H1 (cell line): ENCODE results near the gene BNIP5.

Experiments used
- EP300 ChIP-seq, 2 experiments: IDR thresholded peaks; 1 replicate in 1 of 2; 2 replicates in 1 of 2; pipeline ENCODE4 v1.6.1; 2011 to 2012; ENCODE audit warnings: low read depth in 2 of 2, low read length in 2 of 2, mild to moderate bottlenecking in 2 of 2, borderline replicate concordance in 1 of 2, inconsistent platforms in 1 of 2, moderate library complexity in 1 of 2
- NRF1 ChIP-seq: IDR thresholded peaks from 2 replicates; pipeline ENCODE4 v1.6.1; 2011; ENCODE audit warnings: mild to moderate bottlenecking, low read depth, low read length, improper control_type of control experiment

- no peak for TF ChIP-seq NRF1
- TF ChIP-seq EP300 (IDR thresholded peaks at IDR 0.05; ENCODE audit: borderline replicate concordance in 1 of 2, low read depth in 2 of 2, low read length in 2 of 2) = no peak
These were observed 12.6 kb upstream of the BNIP5 start for GRCh38 chr6:36349240-36349639.
